Caki2 (cell line): ENCODE measurements around the gene MED27. TPM values are rescaled to one million over a fixed set of nuclear protein-coding genes. Genes with fewer than 3 reads are reported as not detected.
"Not testable (repeated sequence)": the region's sequence is repeated elsewhere in the genome, so short reads cannot be mapped to it uniquely, and the experiment has no call there.

Source experiments
- DNase-seq: peaks from one replicate; pipeline ENCODE4 v3.0.0-alpha.2; 2015; ENCODE audit warnings: low read depth
- in situ Hi-C: cut with HindIII; loops from 2 replicates; pipeline ENCODE4 v1.10.0; 2016; ENCODE audit warnings: low sequenced_read_pairs, low pct_unique_long_range_greater_than_20kb, mixed read lengths
- total RNA-seq: library from RNA; depleted of rRNA; stranded (reverse); fragments of >200 nt; shearing (Covaris generic); gene quantifications from 2 replicates; pipeline ENCODE4 v1.2.3, GENCODE V29; 2014; ENCODE audit warnings: low replicate concordance

The MED27 gene
- total RNA-seq, 1 experiment from 2014 or later = 72.8 TPM

DNA sequence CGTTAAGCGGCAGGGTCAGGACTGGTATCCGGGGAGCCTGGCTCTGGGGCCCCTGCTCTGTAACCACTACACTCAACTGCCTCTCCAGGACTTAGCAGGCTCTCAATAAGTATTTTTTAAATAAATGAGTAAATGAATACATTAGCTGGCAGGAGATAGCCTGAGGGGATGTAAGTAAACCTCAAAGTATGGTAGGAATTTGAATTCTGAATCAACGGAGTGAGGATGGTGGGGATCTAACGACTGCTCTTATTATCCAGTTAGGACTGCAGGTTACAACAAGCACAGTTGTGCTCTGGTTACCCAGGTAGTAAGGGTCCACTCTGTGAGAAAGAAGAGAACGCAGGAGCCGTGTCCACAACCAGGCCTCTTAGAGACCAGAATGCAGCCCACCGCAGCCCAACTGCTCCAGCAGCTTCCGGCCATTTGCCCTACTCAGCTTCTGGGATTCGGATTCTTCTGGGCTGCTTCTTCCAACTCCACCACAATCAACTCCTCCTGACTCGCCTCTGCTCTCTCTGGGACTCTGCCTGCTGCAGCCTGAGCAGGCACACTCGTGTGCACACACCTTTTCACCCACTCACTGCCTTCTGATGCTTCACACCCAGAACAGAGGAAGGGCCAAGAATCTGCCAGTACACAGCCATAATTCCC lies 52.6 kb downstream of the MED27 start:
- peak; percentile 70 for DNase-seq
- in situ Hi-C loops = no loop called here

DNA sequence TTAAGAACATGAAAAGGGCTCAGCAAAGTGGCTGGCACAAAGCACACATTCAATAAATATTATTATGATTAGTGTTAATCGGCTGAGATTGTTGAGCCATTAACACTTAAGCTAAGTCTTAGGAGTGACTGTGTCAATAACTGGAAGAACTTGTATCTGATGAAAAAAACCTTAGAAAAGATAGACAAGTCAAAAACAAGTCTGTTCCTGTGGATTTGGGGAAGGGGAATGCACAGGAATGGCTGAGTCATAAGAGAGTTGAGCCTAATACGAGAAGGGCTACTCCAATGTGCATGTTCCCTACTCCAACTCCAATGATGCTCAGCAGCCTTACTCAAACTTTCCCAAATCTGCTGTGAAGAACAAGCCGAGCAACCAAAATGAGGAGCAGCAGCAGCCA lies 53.9 kb downstream of the MED27 start:
- DNase-seq = no peak
- in situ Hi-C loops = no loop called here

DNA sequence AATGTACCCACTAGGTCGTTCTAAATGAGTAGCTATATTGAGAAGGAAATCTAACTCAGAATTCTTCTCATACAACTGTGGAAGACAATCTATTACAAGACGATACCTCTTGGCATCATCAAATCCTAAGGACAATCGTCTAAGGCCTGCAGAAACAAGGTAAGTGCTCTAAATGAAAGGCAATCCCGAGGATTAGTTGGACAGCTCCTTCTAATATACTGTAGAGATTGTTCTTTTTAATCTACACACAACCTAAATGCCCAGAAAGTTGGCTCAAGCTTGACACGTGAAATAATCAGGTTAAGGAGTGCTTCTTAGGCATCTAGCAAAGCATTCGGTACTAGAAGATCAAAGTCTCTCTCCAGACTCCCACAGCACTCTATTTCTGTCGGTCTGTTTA lies 55.1 kb downstream of the MED27 start:
- in situ Hi-C loops = no loop called here
- no peak for DNase-seq

DNA sequence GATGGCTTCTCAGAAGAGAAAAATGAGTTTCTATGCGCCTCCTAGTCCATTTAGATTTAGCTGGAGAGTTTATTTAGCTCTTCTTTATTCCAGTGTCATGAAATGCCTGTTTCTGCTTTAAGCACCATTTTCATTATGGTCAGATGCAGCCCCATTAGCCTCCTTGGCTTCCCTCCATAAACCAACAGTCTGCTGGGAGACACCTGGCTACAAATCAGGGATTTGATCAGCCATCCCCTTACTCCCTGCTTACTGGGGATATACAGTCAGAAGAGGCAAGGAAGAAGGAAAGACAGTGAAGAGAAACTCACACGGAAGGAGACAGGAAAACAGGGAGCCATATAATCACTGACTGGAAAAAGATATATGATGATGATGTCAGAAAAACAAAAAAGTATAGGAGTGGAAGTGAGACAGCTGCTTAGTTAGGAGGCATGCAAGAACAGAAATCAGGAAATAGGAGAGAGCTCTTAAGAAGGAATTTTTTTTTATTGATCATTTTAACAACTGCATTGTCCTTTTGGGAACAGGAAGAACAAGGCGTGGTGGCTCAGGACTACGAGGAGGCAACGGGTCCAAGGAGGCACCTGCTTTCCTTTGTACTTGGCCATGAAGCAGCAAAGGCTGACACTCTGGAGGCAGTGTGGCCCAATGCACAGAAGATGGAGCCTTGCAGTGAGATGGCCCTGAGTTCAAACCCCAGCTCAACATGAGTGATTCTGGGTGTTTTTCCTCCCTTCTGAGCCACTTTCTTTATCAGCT lies 56.1 kb downstream of the MED27 start:
- DNase-seq = no peak

DNA sequence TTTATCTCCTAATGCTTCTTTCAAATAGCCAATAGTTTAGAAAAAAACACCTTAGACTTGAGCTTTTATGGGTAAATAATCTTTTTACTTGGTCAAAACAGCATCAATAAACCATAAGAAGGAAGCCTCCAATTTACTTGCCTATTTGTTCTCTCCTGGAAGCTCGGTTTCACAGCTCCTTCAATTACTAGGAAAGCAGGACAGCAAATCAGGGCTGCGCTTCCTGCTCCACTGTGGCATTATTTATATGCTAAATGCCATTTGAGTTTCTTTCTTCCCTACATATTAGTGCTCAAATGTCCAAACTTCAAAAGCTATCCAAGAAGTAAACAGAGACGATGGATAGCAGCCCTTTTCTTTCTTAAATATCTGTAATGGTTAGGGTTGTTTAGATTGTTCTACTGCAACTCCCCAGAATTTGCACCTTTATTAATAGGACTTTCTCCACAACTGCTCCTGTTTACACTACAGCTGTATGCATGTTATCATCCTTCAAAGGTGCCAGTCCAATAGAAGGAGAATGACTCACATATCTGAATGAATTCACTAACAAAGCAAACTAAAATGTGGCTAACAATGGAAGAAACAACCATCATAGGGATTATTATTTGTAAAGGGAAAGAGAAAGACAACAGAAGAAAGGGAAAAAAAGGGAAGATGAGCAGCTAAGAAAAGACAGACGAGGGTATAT lies 58.7 kb downstream of the MED27 start:
- in situ Hi-C loops = no loop called here
- DNase-seq = no peak

More for the DNA sequence above, 56.1 kb downstream of the MED27 start:
- in situ Hi-C loops = no loop called here

DNA sequence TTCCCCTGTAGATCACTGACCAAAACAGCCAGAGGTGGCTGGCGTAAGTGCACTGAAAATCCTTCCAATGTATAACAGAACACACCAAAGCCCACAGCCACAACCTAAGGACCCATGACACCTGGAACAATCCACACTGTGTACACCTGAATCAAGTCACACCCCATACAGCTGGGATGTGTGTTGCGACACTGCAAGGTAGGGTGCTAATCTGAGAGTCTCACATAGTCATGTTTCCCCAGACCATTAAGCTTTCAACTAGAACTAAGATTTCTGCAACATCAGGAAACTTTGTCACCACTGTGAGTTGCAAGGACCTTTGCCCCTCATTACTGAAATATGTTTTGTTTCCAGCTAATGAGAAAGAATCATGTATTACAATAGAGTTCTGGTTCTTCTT lies 59.4 kb downstream of the MED27 start:
- in situ Hi-C loops = no loop called here

DNA sequence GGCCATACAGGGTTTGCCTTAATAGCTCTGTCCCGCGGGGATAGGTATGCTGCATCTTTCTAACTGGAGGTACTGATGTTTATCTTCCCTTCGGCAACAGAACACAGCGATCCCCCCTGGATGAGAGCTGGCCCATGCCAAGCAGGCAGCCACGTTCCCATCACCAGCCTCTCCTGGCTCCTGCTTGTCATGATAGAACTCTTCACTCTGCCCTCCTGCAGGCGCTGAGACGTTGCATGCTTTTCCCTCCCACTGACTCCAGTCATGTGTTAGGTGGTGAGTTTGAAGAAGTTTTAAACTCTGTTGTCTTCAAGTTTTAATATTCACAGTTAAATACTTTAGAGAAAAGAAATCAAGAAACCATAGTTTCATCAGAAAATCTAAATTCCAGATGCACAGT lies 60.0 kb downstream of the MED27 start:
- DNase-seq = no peak
- in situ Hi-C loops = no loop called here

More for the DNA sequence above, 59.4 kb downstream of the MED27 start:
- no peak for DNase-seq

DNA sequence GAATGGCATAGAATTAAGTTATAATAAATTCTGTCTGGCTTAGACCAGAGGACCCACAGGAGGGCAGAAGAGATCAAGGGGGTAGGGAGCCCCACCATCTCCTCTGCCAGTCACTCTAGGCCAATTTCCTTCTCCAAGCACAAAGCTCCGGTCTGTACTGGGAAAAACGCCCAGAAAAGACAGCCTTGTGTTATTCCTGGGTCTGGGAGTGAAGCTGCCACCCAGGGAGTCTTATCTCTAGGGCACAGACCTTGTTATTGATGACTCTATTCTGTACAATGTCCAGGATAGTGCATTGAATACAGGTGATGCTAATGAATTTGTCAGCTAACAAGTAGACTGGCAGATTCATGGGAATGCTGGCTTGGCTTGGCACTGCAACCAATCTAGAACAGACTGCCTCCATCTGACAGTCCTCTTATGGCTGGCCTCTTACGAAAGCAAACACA lies 60.7 kb downstream of the MED27 start:
- no peak for DNase-seq
- in situ Hi-C loops = no loop called here

DNA sequence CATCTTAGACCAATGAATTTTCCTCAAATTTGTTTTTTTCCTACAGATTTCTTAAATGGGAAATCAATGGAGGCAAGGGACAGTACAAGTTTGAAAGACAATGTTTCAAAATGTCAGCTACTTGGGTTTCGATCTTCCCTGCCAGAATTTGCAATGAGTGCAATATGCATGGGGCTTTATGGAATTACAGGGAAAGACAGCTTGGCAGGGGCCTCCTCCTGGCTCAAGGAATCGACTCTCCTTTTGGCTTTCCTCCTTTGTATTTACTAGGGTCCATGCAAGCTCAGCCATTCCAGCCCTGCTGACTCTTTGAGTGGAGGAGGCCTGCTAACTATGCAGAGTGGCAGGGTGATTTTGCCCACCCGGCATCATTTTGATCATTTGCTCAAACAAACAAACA lies 63.2 kb downstream of the MED27 start:
- no peak for DNase-seq
- in situ Hi-C loops = no loop called here

DNA sequence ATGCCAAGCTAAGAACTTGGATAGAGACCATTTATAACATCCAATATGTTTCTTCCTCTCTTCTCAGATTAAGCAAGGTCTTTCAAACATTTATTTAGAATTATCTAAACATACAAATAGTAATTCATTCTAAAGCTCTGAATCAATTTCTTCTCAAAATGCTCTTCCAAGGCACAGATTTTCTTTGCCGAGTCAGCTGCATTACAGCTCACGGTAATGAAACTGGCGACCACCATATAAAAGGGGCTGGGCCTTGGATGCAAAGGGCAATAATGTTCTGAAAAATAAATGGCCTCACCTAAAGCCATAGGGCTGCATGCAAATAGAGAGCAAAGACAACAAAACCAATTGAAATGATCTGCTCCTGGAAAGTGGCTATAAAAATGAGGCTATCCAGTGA lies 63.8 kb downstream of the MED27 start:
- no peak for DNase-seq
- in situ Hi-C loops = no loop called here

DNA sequence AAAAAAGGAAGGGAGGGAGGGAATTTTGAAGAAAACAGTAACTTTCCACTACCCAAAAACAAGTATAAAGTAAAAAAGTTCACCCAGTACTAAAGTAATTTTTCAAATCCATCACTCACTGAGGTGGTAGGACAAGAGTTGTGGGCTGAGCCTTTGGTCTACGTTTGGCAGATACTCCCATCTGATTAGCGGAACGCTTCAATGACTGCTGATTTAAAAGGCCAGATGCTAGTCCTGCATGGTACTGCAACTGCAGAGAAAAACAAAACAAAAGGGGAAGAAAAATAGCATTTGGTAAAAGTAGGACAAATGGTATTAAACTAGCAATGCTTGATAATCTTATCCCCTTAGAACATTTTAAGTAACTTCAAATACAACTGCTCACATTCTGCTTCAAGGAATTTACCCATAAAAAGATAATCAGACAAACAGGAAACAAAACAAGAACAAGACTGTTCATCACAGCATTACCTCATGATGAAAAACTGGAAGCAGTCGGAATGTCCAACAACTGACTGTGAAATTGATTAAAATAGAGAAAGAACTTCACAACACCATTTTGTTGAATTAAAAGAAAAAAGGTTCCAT lies 65.4 kb downstream of the MED27 start:
- in situ Hi-C loops = no loop called here

DNA sequence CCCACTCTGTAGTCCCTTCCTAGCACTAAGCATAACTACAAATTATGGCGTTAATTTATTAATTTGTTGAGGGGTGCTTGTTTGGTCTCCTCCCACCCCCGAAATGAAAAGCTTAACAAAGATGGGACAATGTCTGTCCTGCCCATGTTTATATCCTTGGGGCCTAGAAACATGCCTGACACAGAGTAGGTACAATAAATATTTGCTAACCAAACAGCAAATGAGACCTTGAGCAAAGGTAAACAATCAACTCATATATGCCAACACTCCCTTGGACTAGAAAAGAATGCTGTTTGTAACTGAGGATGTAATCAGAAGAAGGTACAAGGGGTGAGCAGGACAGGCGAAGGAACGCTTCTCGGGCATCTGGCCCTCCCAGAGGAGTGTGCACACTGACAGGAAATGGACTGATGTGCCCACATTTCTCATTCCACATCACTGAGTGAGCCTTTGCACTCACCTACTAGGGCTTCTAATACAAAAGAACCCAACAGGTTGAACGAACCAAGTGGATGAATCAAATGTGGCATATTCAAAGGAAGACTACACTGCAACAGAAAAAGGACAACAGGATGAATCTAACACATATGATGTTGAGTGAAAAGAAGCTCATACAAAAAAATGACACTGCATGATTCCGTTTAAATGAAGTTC lies 66.8 kb downstream of the MED27 start:
- in situ Hi-C loops = no loop called here
- no peak for DNase-seq

More for the DNA sequence above, 65.4 kb downstream of the MED27 start:
- no peak for DNase-seq

DNA sequence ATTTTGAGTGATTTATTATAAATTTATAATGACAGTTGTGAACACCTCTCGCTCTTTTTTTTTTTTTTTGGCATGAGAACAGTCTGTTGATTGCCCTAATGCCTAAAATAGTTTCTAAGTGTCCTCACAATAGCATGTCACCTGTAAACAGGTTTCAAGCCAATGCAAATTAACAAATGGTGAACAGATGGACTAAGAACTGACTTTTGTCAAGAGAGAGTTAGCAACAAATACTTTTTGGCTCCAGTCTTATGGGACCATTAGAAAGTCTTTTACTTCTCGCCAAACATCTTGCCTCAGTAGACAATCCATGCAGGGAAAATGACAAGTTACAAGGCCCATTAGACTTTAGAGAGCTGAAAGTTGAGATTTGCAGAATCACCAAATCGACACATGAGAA lies 67.8 kb downstream of the MED27 start:
- in situ Hi-C loops = no loop called here
- no peak for DNase-seq

DNA sequence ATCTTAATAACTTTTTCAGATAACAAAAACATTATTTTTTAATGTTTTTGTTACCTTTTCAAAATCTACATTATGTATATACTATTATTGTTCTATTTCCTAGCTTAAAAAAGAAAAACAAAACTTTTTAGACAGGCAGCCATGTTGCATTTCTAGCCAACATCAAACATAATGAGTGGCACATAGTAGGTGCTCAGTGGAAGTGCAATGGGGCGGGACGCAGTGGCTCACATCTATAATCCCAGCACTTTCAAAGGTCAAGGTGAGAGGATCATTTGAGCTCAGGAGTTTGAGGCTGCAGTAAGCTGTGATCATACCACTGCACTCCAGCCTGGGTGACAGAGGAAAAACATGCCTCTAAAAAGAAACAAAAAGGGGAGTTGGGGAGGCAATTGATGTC lies 68.4 kb downstream of the MED27 start:
- in situ Hi-C loops = no loop called here
- no peak for DNase-seq

DNA sequence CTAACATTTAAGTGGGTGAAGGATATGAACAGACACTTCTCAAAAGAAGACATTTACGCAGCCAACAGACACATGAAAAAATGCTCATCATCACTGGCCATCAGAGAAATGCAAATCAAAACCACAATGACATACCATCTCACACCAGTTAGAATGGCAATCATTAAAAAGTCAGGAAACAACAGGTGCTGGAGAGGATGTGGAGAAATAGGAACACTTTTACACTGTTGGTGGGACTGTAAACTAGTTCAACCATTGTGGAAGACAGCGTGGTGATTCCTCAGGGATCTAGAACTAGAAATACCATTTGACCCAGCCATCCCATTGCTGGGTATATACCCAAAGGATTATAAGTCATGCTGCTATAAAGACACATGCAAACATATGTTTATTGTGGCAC lies 69.5 kb downstream of the MED27 start:
- DNase-seq, in situ Hi-C loops: not testable (repeated sequence)

DNA sequence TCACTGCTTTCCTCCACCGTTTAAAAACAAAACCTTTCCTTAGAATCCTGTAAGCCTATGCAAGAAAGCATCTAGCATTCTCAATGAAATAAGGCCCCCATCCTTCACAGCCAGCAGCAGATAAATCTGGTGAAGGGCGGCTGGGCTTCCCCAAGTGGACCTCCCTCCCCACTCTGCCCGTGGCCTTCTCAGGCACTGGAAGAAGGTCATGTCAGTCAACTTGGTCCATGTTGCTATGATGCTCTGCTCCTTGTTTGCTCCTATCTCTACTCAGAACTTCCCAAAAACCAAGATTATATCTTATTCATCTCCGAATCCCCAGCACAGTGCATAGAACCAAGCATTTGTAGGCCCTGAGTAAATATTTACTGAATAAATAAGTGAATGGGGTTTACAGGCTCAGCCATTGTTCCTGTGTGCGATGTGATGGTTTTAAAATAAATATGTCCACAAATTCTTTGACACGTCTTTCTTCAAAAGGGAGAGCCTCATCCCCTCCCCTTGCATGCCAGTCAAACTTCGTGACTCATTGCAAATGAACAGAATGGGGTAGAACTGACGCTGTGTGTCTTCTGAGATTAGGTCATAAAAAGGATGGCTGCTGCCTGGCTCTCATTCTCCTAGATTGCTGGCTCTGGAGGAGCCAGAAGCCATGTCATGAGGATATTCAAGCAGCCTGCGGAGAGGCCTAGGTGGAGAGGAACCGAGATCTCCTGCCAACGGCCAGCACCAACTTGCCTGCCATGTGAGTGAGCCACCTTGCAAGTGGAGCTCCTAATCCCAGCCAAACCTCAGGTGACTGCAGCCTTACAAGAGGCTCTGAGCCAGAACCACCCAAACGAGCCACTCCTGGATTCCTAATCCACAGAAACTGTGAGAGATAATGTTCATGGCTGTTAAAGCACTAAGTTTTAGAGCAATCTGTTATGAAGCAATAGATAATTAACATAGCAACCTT lies 70.5 kb downstream of the MED27 start:
- peak; percentile 45 for DNase-seq
- in situ Hi-C loops = no loop called here

DNA sequence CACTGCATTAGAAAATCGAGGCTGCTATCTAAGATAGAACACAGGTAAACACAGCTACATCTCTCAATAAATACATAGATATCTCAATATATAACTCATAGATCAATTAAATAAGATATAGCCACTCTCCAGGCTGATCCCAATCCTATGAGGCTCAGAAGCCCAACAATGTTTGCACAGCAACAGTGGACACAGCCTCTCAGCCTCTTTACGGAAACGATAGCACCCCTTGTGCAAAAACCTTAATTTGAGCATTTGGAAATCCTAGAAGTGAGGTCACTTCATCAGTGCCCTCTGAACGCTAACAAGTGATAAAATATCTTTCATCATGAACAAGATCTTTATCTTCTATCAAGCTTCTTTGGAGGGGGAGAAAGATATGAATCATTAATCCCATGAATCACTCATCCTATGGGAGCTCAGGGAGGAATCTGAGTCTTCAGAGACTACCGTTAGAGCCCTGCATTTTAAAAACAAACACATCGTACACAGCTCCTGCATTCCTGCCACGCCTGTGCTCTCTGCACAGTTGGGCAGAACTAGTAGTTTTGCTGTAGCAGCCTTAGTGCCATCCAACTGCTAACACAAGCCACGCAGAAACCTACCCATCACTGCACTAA lies 71.4 kb downstream of the MED27 start:
- in situ Hi-C loops = no loop called here
- peak; percentile 87 for DNase-seq
